NCI-H2107 treated with DMSO at 0.1 percent for 48 hours (cell line): ENCODE data around the gene RTCA.
"Not testable (repeated sequence)": the region's sequence is repeated elsewhere in the genome, so short reads cannot be mapped to it uniquely, and the experiment has no call there.

Experiments used
- DNase-seq: peaks from one replicate; lab custom pipeline; 2025; ENCODE audit not compliant: unreplicated experiment; lab: John Stamatoyannopoulos, UW

Gene RTCA

DNA sequence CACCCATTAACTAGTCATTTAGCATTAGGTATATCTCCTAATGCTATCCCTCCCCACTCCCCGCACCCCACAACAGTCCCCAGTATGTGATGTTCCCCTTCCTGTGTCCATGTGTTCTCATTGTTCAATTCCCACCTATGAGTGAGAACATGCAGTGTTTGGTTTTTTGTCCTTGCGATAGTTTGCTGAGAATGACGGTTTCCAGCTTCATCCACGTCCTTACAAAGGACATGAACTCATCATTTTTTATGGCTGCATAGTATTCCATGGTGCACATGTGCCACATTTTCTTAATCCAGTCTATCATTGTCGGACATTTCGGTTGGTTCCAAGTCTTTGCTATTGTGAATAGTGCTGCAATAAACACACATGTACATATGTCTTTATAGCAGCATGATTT, 7.6 kb upstream of the RTCA start:
- DNase-seq: not testable (repeated sequence)

DNA sequence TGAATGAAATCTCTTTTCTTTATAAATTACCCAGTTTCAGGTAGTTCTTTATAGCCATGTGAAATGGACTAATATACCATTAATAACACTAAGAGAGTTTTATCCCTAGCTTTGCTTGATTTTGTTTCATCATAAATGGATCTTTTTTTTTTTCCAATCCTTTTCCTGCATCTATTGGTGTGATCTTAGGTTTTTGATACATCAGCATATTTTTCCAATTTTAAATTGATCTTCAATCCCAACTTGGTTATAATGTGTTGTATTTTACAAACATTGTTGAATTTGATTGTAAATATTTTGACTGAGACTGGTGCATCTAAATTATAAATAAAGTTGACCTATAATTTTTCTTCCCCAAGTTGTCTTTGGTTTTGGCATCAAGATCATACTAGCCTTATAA, 4.3 kb upstream of the RTCA start:
- no peak for DNase-seq

GRCh38 chr1:100264081-100264480, 1.9 kb upstream of the RTCA start:
- not testable (repeated sequence) for DNase-seq

GRCh38 chr1:100265562-100265930, 470 bp upstream of the RTCA start:
- DNase-seq: no peak

- no peak for DNase-seq
Measured at GRCh38 chr1:100266741-100267140, 725 bp downstream of the RTCA start.

GRCh38 chr1:100267284-100267683, 1.3 kb downstream of the RTCA start:
- no peak for DNase-seq

GRCh38 chr1:100268202-100268601, 2.2 kb downstream of the RTCA start:
- DNase-seq: no peak

- no peak for DNase-seq
Measured at GRCh38 chr1:100277866-100278265, 11.8 kb downstream of the RTCA start.

DNA sequence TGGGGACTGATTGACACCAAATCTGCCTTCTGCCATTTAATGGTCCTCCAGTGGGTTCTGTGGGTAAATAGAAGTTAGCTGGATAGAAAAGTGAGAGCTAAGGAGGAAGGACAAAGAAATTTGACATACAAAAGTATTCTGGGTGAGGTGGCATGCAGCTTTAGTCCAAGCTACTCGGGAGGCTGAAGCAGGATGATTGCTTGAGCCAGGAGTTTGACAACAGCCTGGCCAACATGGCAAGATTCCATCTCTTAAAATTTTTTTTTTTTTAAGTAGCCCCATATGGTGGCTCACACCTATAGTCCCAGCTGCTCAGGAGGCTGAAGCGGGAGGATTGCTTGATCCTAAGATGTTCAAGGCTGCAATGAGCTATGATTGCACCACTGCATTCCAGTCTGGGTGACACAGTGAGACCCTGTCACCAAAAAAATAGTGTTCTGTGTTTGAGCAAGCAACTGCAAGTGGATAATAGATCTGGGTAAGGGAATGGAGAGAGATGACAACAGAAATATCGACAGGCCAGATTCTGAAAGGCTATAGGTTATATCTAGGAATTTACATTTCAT, 13.4 kb downstream of the RTCA start:
- DNase-seq: no peak

- no peak for DNase-seq
Measured at GRCh38 chr1:100279954-100280682, 14.1 kb downstream of the RTCA start.

DNA sequence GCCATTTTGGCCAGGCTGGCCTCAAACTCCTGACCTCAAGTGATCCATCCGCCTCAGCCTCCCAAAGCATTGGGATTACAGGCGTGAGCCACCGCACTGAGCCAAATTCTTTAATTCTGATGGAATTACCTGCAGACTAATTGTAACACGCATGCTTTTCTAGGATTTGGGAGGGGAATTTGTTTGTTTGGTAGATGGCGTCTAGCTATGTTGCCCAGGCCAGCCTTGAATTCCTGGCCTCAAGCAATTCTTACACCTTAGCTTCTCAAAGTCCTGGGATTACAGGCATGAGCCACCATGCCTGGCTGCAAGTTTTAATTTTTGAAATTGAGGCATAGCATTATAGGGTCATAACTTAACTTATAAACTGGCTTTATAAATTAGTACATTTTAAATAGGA, 18.6 kb downstream of the RTCA start:
- DNase-seq: no peak

DNA sequence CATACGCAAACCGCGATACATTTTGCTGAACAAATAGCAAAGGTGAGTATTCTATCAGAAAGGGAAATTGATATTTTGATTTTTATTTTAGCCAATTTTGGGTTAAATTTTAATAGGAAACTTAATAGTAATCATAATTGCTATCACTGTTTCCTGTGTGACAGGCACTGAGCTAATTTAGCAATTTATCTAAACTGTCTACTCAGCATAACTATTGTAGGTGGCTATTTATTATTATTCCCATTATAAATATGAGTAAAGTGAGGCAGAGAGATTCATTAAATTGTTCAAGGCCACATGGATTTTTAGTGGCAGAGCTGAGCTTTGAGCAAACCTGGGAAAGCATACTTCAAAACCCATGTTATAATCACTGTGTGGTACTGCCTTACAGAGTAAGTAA, 21.1 kb downstream of the RTCA start:
- DNase-seq: no peak

DNA sequence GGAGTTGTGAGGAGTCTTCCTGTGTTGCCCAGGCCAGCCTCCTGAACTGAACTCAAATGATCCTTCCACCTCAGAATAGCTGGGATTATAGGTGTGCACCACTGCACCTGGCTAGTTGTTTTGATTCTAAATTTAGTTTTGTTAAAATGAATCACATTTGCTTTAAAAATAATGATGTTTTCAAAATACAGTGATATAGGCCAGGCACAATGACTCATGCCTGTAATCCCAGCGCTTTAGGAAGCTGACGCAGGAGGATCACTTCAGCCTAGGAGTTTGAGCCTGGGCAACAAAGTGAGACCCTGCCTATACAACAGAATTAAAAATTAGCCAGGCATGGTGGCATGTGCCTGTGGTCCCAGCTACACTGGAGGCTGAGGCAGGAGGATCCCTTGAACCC, 24.3 kb downstream of the RTCA start:
- DNase-seq: no peak

- DNase-seq: no peak
Measured at GRCh38 chr1:100292711-100293110, 26.7 kb downstream of the RTCA start.

DNA sequence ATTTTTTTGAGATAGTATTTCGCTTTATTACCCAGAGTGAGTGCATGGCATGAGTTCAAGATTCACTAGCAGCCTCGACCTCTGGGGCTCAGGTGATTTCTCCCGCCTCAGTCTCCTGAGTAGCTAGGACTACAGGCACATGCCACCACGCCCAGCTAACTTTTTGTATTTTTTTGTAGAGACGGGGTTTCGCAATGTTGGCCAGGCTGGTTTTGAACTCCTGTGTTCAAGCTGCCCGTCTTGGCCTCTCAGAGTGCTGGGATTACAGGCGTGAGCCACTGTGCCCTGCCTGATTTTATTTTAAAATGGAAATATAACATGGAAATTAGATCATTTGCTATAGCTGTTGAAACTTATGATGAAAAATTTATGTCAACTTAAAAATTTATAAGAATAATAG, 30.1 kb downstream of the RTCA start:
- DNase-seq: no peak

GRCh38 chr1:100296997-100297396, 31.0 kb downstream of the RTCA start:
- DNase-seq: not testable (repeated sequence)

DNA sequence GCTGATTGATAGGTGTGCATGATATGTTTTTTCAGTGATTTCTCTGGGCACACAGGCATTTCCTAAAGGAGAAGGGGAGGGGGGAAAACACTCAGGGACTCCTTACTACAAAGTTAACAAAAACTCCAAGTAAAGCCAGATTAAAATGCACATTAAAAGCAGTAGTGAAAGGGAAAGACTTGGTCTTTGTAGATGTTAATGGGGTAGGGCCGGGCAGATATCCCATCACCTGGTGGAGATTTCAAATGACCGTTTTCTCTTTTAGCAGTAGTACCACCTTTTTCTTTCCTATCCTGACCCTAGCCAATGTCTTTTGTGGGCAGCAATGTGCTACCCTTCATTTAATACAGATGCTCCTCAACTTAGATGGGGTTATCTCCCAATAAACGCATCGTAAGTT, 32.5 kb downstream of the RTCA start:
- DNase-seq: no peak

GRCh38 chr1:100299521-100300222, 33.7 kb downstream of the RTCA start:
- no peak for DNase-seq

GRCh38 chr1:100300691-100301090, 34.7 kb downstream of the RTCA start:
- DNase-seq: no peak

DNA sequence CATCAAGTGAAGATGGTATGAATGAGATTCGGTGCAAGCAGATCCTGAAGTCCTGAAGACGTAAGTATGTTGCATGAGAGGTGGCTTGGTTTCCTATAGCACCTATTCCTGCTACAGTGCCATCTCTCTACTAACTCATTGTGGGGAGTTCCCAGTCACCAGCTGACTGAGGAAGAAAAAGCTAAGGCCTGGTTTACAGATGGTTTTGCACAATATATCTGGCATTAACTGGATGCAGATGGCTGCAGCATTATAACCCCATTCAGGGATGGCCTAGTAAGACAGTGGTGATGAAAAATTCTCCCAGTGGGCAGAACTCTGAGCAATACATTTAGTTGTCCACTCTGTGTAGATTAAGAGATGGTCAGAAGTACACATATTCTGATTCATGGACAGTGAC, 36.7 kb downstream of the RTCA start:
- no peak for DNase-seq

DNA sequence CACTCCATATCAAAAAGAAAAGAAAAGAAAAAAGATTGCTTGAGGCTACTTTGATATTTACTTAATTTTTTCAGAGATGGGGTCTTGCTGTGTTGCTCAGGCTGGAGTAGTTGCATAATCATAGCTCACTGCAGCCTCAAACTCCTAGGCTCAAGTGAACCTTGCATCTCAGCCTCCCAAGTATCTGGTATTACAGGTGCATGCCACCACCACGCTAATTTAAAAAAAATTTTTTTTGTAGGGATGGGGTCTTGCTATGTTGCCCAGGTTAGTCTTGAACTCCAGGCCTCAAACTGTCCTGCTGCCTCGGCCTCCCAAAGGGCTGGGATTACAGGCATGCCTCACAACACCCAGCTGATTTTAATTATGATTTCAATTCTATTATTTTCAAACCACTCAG, 38.2 kb downstream of the RTCA start:
- no peak for DNase-seq

- peak; percentile 51 for DNase-seq
Measured at GRCh38 chr1:100304921-100305320, 38.9 kb downstream of the RTCA start.
